ENCODE data around the gene TMEM184C.

Gene TMEM184C

GRCh38 chr4:147605499-147605898 is 11.7 kb upstream of the TMEM184C start:
- TF ChIP-seq POLR2AphosphoS5 (IDR thresholded peaks at IDR 0.05; ENCODE audit: low read depth, low read length) (no peak), TAF1 (IDR thresholded peaks at IDR 0.05; ENCODE audit: borderline replicate concordance, insufficient read depth, low read length) (no peak), REST (IDR thresholded peaks at IDR 0.05; ENCODE audit: insufficient read depth in 1 of 2, low read depth in 2 of 2, low read length in 2 of 2) (no peak), FOXP2 (optimal IDR thresholded peaks at IDR 0.05; ENCODE audit: borderline replicate concordance, extremely low read depth, extremely low read length, insufficient read depth) (no peak), SIN3A (IDR thresholded peaks at IDR 0.05; ENCODE audit: borderline replicate concordance, insufficient read depth, low read length) (no peak)

- no peak for TF ChIP-seq TAF1 (IDR thresholded peaks at IDR 0.05; ENCODE audit: borderline replicate concordance, insufficient read depth, low read length)
These were observed 9.7 kb upstream of the TMEM184C start for GRCh38 chr4:147607471-147607870.

- TF ChIP-seq FOXP2 (optimal IDR thresholded peaks at IDR 0.05; ENCODE audit: borderline replicate concordance, extremely low read depth, extremely low read length, insufficient read depth) = no peak
- no peak for TF ChIP-seq SIN3A (IDR thresholded peaks at IDR 0.05; ENCODE audit: borderline replicate concordance, insufficient read depth, low read length)
- TF ChIP-seq REST (IDR thresholded peaks at IDR 0.05; ENCODE audit: insufficient read depth in 1 of 2, low read depth in 2 of 2, low read length in 2 of 2) = no peak
- no peak for TF ChIP-seq POLR2AphosphoS5 (IDR thresholded peaks at IDR 0.05; ENCODE audit: low read depth, low read length)
- no peak for TF ChIP-seq TAF1 (IDR thresholded peaks at IDR 0.05; ENCODE audit: borderline replicate concordance, insufficient read depth, low read length)
These were observed 6.5 kb upstream of the TMEM184C start for GRCh38 chr4:147610686-147611085.

GRCh38 chr4:147616849-147617172 is 386 bp upstream of the TMEM184C start:
- TF ChIP-seq FOXP2 (optimal IDR thresholded peaks at IDR 0.05; ENCODE audit: borderline replicate concordance, extremely low read depth, extremely low read length, insufficient read depth) (no peak), SIN3A (IDR thresholded peaks at IDR 0.05; ENCODE audit: borderline replicate concordance, insufficient read depth, low read length) (no peak), REST (IDR thresholded peaks at IDR 0.05; ENCODE audit: insufficient read depth in 1 of 2, low read depth in 2 of 2, low read length in 2 of 2) (no peak), POLR2AphosphoS5 (IDR thresholded peaks at IDR 0.05; ENCODE audit: low read depth, low read length) (no peak), TAF1 (IDR thresholded peaks at IDR 0.05; ENCODE audit: borderline replicate concordance, insufficient read depth, low read length) (no peak)

- TF ChIP-seq REST (IDR thresholded peaks at IDR 0.05; ENCODE audit: insufficient read depth in 1 of 2, low read depth in 2 of 2, low read length in 2 of 2) (no peak), FOXP2 (optimal IDR thresholded peaks at IDR 0.05; ENCODE audit: borderline replicate concordance, extremely low read depth, extremely low read length, insufficient read depth) (no peak), POLR2AphosphoS5 (IDR thresholded peaks at IDR 0.05; ENCODE audit: low read depth, low read length) (no peak), SIN3A (IDR thresholded peaks at IDR 0.05; ENCODE audit: borderline replicate concordance, insufficient read depth, low read length) (no peak), TAF1 (IDR thresholded peaks at IDR 0.05; ENCODE audit: borderline replicate concordance, insufficient read depth, low read length) (no peak)
These were observed 869 bp downstream of the TMEM184C start for GRCh38 chr4:147617841-147618691.

All from PFSK-1 (cell line).